HCT116 (cell line): Measurements from ENCODE around the gene SLC22A4. TPM values are rescaled to one million over a fixed set of nuclear protein-coding genes. Genes with fewer than 3 reads are reported as not detected.

Experiments
- ATAC-seq: fragments of 200-7000 bp; cut with Tn5 transposase; 2 replicates; pipeline ENCODE4 v1.9.1; 2020; ENCODE audit warnings: mild to moderate bottlenecking, moderate library complexity
- BruUV-seq: library from RNA; stranded (reverse); fragments of 400-500 nt; replicated peaks from 2 replicates; lab custom pipeline; 2021; lab: Mats Ljungman, UMichigan
- CTCF ChIA-PET: fragments of 300-600 bp; sonication (Branson Sonifier 250); formaldehyde crosslinking; loops from one replicate; lab custom pipeline; 2021; ENCODE audit warnings: antibody characterized with exemption; lab: Charles Lee
- POLR2A ChIA-PET: fragments of 300-600, 350-600 bp; sonication (Branson Sonifier 250); formaldehyde crosslinking; loops from one replicate; lab custom pipeline; 2021; ENCODE audit warnings: antibody characterized with exemption; lab: Charles Lee
- RAD21 ChIA-PET, 2 experiments: fragments of 300-600 bp; sonication (Branson Sonifier 250); formaldehyde crosslinking; loops; one replicate each; lab custom pipeline; 2023; ENCODE audit warnings: low total read pairs in 2 of 2; ENCODE audit not compliant: uncharacterized antibody in 2 of 2, unreplicated experiment in 2 of 2, low non-redundant PET in 1 of 2; lab: Charles Lee
- DNase-seq: peaks from one replicate; pipeline ENCODE4 v3.0.0-alpha.2; 2010; ENCODE audit warnings: low read depth, low spot score
- H2AFZ ChIP-seq: fragments of 200-600 bp; shearing (Covaris generic), sonication (generic); 2 replicates; pipeline ENCODE4 v1.6.1; 2017; ENCODE audit warnings: low read depth, mixed run types, mixed read lengths, antibody characterized with exemption, low read length; ENCODE audit not compliant: poor library complexity, severe bottlenecking
- H3K27ac ChIP-seq: 2 replicates; pipeline ENCODE4 v1.5.1; 2012; ENCODE audit warnings: low read depth, low read length
- H3K27me3 ChIP-seq: fragments of 200-600 bp; sonication (generic); 2 replicates; pipeline ENCODE4 v1.6.1; 2016; ENCODE audit warnings: mixed run types, low read length, mixed read lengths; ENCODE audit not compliant: insufficient read depth
- H3K36me3 ChIP-seq, 2 experiments: fragments of 200-500 bp in 1 of 2; fragments of 200-600 bp in 1 of 2; sonication (Bioruptor generic) in 1 of 2; sonication (generic) in 1 of 2; 2 replicates each; pipeline versions ENCODE4 v1.5.1 to v1.6.1; 2014 to 2016; ENCODE audit warnings: low read length in 2 of 2, inconsistent platforms in 1 of 2, mixed read lengths in 1 of 2, mixed run types in 1 of 2; ENCODE audit not compliant: insufficient read depth in 2 of 2, control insufficient read depth in 1 of 2
- H3K4me1 ChIP-seq, 2 experiments: fragments of 200-600 bp in 1 of 2; sonication (generic) in 1 of 2; 2 replicates each; pipeline versions ENCODE4 v1.5.1 to v1.6.1; 2012 to 2017; ENCODE audit warnings: low read length in 2 of 2, inconsistent platforms in 1 of 2, mild to moderate bottlenecking in 1 of 2, mixed read lengths in 1 of 2, mixed run types in 1 of 2, moderate library complexity in 1 of 2; ENCODE audit not compliant: insufficient read depth in 2 of 2, control insufficient read depth in 1 of 2
- H3K4me2 ChIP-seq: fragments of 200-600 bp; sonication (generic); 2 replicates; pipeline ENCODE4 v1.6.1; 2017; ENCODE audit warnings: mixed run types, low read length, mixed read lengths
- H3K4me3 ChIP-seq, 2 experiments: fragments of 200-600 bp in 1 of 2; sonication (generic) in 1 of 2; replicated peaks in 1 of 2; 2 replicates each; pipeline ENCODE4 v1.5.1; 2011 to 2016; ENCODE audit warnings: low read length in 2 of 2, control low read depth in 1 of 2, low read depth in 1 of 2, mild to moderate bottlenecking in 1 of 2, mixed read lengths in 1 of 2, mixed run types in 1 of 2
- H3K79me2 ChIP-seq: fragments of 200-600 bp; sonication (generic); 2 replicates; pipeline ENCODE4 v1.6.1; 2017; ENCODE audit warnings: mild to moderate bottlenecking, mixed run types, low read length, moderate library complexity, mixed read lengths; ENCODE audit not compliant: insufficient read depth
- H3K9ac ChIP-seq: fragments of 200-600 bp; sonication (generic); 2 replicates; pipeline ENCODE4 v1.6.1; 2016; ENCODE audit warnings: low read length, mixed read lengths
- H3K9me2 ChIP-seq: fragments of 200-600 bp; sonication (generic), shearing (Covaris generic); 2 replicates; pipeline ENCODE4 v1.6.1; 2017; ENCODE audit warnings: mixed run types, mild to moderate bottlenecking, moderate library complexity; ENCODE audit not compliant: insufficient read depth
- H3K9me3 ChIP-seq, 2 experiments: fragments of 200-500 bp in 1 of 2; fragments of 200-600 bp in 1 of 2; sonication (Bioruptor generic) in 1 of 2; sonication (generic) in 1 of 2; 2 replicates each; pipeline ENCODE4 v1.6.1; 2014 to 2017; ENCODE audit warnings: low read length in 2 of 2, mixed read lengths in 2 of 2, inconsistent platforms in 1 of 2, low read depth in 1 of 2, mild to moderate bottlenecking in 1 of 2, mixed run types in 1 of 2, moderate library complexity in 1 of 2; ENCODE audit not compliant: control insufficient read depth in 1 of 2, insufficient read depth in 1 of 2
- H4K20me1 ChIP-seq: fragments of 200-600 bp; sonication (generic), shearing (Covaris generic); 2 replicates; pipeline ENCODE4 v1.6.1; 2017; ENCODE audit warnings: mixed run types, mild to moderate bottlenecking, moderate library complexity; ENCODE audit not compliant: insufficient read depth
- CEBPB ChIP-seq: IDR thresholded peaks from 2 replicates; pipeline ENCODE4 v1.6.1; 2012; ENCODE audit warnings: low read depth
- FOSL1 ChIP-seq: IDR thresholded peaks from 2 replicates; pipeline ENCODE4 v1.6.1; 2012; ENCODE audit warnings: low read depth
- JUND ChIP-seq: IDR thresholded peaks from 2 replicates; pipeline ENCODE4 v1.6.1; 2012
- POLR2A ChIP-seq: IDR thresholded peaks from 2 replicates; pipeline ENCODE4 v1.7.0; 2011; ENCODE audit warnings: borderline replicate concordance; ENCODE audit not compliant: insufficient read depth, insufficient read length; ENCODE audit errors: extremely low read depth
- POLR2AphosphoS5 ChIP-seq: IDR thresholded peaks from 2 replicates; pipeline ENCODE4 v1.6.1; 2011; ENCODE audit warnings: mild to moderate bottlenecking, low read depth, low read length, moderate library complexity
- RAD21 ChIP-seq: IDR thresholded peaks from 2 replicates; pipeline ENCODE4 v1.6.1; 2012; ENCODE audit warnings: low read depth, mild to moderate bottlenecking
- SIN3A ChIP-seq: IDR thresholded peaks from 2 replicates; pipeline ENCODE4 v1.6.1; 2012; ENCODE audit warnings: low read depth
- SP1 ChIP-seq: IDR thresholded peaks from 2 replicates; pipeline ENCODE4 v1.6.1; 2012; ENCODE audit warnings: low read depth
- YY1 ChIP-seq: IDR thresholded peaks from 2 replicates; pipeline ENCODE4 v1.6.1; 2011; ENCODE audit warnings: low read length, low read depth, moderate library complexity, mild to moderate bottlenecking; ENCODE audit not compliant: insufficient replicate concordance; ENCODE audit errors: extremely low read depth
- ZBTB33 ChIP-seq: IDR thresholded peaks from 2 replicates; pipeline ENCODE4 v1.6.1; 2011; ENCODE audit warnings: mild to moderate bottlenecking, low read length, moderate library complexity; ENCODE audit not compliant: insufficient replicate concordance; ENCODE audit errors: extremely low read depth
- ZFX ChIP-seq: fragments of 450-650 bp; IDR thresholded peaks from 2 replicates; pipeline ENCODE4 v1.6.1; 2017
- intact Hi-C: fragments of 100-400 bp; cut with micrococcal nuclease; formaldehyde crosslinking; loops from 2 replicates; pipeline ENCODE4 v1.10.0; 2022
- total RNA-seq: library from RNA; stranded (reverse); gene quantifications from one replicate; pipeline ENCODE4 v1.2.1, GENCODE V29; 2021; ENCODE audit not compliant: unreplicated experiment
- TF ChIP-seq, protein P1 (sequence below): IDR thresholded peaks from 2 replicates; pipeline ENCODE4 v1.6.1; 2012; ENCODE audit warnings: low read depth

Gene SLC22A4
- total RNA-seq, 1 experiment from 2014 or later, result 0.59 TPM

- RAD21 ChIA-PET, result no interaction called here
- intact Hi-C loops, result no loop called here
Observed at GRCh38 chr5:132313961-132314432, 19.8 kb downstream of the SLC22A4 start.

More at GRCh38 chr5:132313961-132314432, 19.8 kb downstream of the SLC22A4 start:
- Histone ChIP-seq H3K4me1 (peaks cover 0 to 7% of the 10 kb centered on the region in 2 experiments; a peak in 2 of 4 replicates), H3K9me2 (no peaks in the 10 kb centered on the region), H3K27ac (no peak overlapping the region), H3K4me2 (no peak overlapping the region), H3K36me3 (no peaks in the 10 kb centered on the region), H3K79me2 (no peaks in the 10 kb centered on the region), H2AFZ (no peak overlapping the region), H3K27me3 (no peaks in the 10 kb centered on the region), H3K9ac (no peak overlapping the region), H3K9me3 (no peaks in the 10 kb centered on the region)
- ChIA-PET CTCF (no interaction called here), POLR2A (no interaction called here)
- ATAC-seq (no peak), DNase-seq (no peak)
- BruUV-seq, result no TSS peak
- TF ChIP-seq RAD21 (no peak), JUND (no peak), YY1 (no peak), ZBTB33 (no peak), ZFX (no peak), CEBPB (no peak), POLR2A (no peak), POLR2AphosphoS5 (no peak), SP1 (no peak), SIN3A (no peak), FOSL1 (no peak)
- TF ChIP-seq, protein P1, sequence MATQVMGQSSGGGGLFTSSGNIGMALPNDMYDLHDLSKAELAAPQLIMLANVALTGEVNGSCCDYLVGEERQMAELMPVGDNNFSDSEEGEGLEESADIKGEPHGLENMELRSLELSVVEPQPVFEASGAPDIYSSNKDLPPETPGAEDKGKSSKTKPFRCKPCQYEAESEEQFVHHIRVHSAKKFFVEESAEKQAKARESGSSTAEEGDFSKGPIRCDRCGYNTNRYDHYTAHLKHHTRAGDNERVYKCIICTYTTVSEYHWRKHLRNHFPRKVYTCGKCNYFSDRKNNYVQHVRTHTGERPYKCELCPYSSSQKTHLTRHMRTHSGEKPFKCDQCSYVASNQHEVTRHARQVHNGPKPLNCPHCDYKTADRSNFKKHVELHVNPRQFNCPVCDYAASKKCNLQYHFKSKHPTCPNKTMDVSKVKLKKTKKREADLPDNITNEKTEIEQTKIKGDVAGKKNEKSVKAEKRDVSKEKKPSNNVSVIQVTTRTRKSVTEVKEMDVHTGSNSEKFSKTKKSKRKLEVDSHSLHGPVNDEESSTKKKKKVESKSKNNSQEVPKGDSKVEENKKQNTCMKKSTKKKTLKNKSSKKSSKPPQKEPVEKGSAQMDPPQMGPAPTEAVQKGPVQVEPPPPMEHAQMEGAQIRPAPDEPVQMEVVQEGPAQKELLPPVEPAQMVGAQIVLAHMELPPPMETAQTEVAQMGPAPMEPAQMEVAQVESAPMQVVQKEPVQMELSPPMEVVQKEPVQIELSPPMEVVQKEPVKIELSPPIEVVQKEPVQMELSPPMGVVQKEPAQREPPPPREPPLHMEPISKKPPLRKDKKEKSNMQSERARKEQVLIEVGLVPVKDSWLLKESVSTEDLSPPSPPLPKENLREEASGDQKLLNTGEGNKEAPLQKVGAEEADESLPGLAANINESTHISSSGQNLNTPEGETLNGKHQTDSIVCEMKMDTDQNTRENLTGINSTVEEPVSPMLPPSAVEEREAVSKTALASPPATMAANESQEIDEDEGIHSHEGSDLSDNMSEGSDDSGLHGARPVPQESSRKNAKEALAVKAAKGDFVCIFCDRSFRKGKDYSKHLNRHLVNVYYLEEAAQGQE, result no peak
- TF ChIP-seq, all 23 proteins: peak for 0
- no peak overlapping the region for H3K4me3 ChIP-seq
- H4K20me1 ChIP-seq, result no peaks in the 10 kb centered on the region
